ENCODE results near the gene TMEM40.
"Not testable (repeated sequence)": the region's sequence is repeated elsewhere in the genome, so short reads cannot be mapped to it uniquely, and the experiment has no call there.

Gene TMEM40

GRCh38 chr3:12727481-12727880 lies 31.6 kb downstream of the TMEM40 start:
- Histone ChIP-seq H3K27me3 (ENCODE audit: insufficient read depth, low read length, poor library complexity) (no peaks in the 10 kb centered on the region), H3K4me2 (ENCODE audit: insufficient read depth, low read length) (no peak overlapping the region), H3K36me3 (ENCODE audit: insufficient read depth, low read length) (no peaks in the 10 kb centered on the region), H3K4me1 (ENCODE audit: insufficient read depth, low read length) (no peaks in the 10 kb centered on the region), H3K27ac (ENCODE audit: low read length) (no peak overlapping the region), H3K9ac (ENCODE audit: low read depth, low read length) (no peak overlapping the region), H3K79me2 (ENCODE audit: insufficient read depth, low read length) (no peaks in the 10 kb centered on the region), H3K4me3 (ENCODE audit: low read depth in 1 of 2, low read length in 2 of 2) (no peak overlapping the region), H3K9me3 (ENCODE audit: insufficient read depth, low read length, severe bottlenecking) (no peaks in the 10 kb centered on the region), H2AFZ (ENCODE audit: low read depth, low read length) (no peak overlapping the region), H4K20me1 (ENCODE audit: insufficient read depth, low read length) (no peaks in the 10 kb centered on the region)
- ATAC-seq (ENCODE audit: insufficient read depth, low read depth), result no peak
- DNase-seq, result no peak
- TF ChIP-seq EZH2 (IDR thresholded peaks at IDR 0.05; ENCODE audit: borderline replicate concordance, low read depth, low read length, severe bottlenecking) (no peak), CTCF (IDR thresholded peaks at IDR 0.05; ENCODE audit: borderline replicate concordance, extremely low read depth, low read length, poor library complexity, severe bottlenecking) (no peak)

- Histone ChIP-seq H4K20me1 (ENCODE audit: insufficient read depth, low read length) (no peaks in the 10 kb centered on the region), H3K9ac (ENCODE audit: low read depth, low read length) (no peak overlapping the region), H2AFZ (ENCODE audit: low read depth, low read length) (no peak overlapping the region), H3K36me3 (ENCODE audit: insufficient read depth, low read length) (no peaks in the 10 kb centered on the region), H3K79me2 (ENCODE audit: insufficient read depth, low read length) (no peaks in the 10 kb centered on the region), H3K27me3 (ENCODE audit: insufficient read depth, low read length, poor library complexity) (no peaks in the 10 kb centered on the region), H3K4me2 (ENCODE audit: insufficient read depth, low read length) (no peak overlapping the region), H3K4me1 (ENCODE audit: insufficient read depth, low read length) (no peaks in the 10 kb centered on the region), H3K9me3 (ENCODE audit: insufficient read depth, low read length, severe bottlenecking) (no peaks in the 10 kb centered on the region), H3K4me3 (ENCODE audit: low read depth in 1 of 2, low read length in 2 of 2) (no peak overlapping the region), H3K27ac (ENCODE audit: low read length) (no peak overlapping the region)
- TF ChIP-seq CTCF (IDR thresholded peaks at IDR 0.05; ENCODE audit: borderline replicate concordance, extremely low read depth, low read length, poor library complexity, severe bottlenecking) (no peak), EZH2 (IDR thresholded peaks at IDR 0.05; ENCODE audit: borderline replicate concordance, low read depth, low read length, severe bottlenecking) (no peak)
- no peak for DNase-seq
- no peak for ATAC-seq (ENCODE audit: insufficient read depth, low read depth)
Observed at GRCh38 chr3:12725436-12725835, 33.6 kb downstream of the TMEM40 start.

GRCh38 chr3:12724794-12725193 lies 34.3 kb downstream of the TMEM40 start:
- no peaks in the 10 kb centered on the region for H3K27me3 ChIP-seq (ENCODE audit: insufficient read depth, low read length, poor library complexity)
- no peaks in the 10 kb centered on the region for H3K79me2 ChIP-seq (ENCODE audit: insufficient read depth, low read length)
- no peaks in the 10 kb centered on the region for H3K36me3 ChIP-seq (ENCODE audit: insufficient read depth, low read length)
- no peak overlapping the region for H3K4me3 ChIP-seq (ENCODE audit: low read depth in 1 of 2, low read length in 2 of 2)
- H3K9me3 ChIP-seq (ENCODE audit: insufficient read depth, low read length, severe bottlenecking), result no peaks in the 10 kb centered on the region
- H3K27ac ChIP-seq (ENCODE audit: low read length), result no peak overlapping the region
- no peaks in the 10 kb centered on the region for H4K20me1 ChIP-seq (ENCODE audit: insufficient read depth, low read length)
- H2AFZ ChIP-seq (ENCODE audit: low read depth, low read length), result no peak overlapping the region
- DNase-seq, result no peak
- no peak overlapping the region for H3K9ac ChIP-seq (ENCODE audit: low read depth, low read length)
- no peak overlapping the region for H3K4me2 ChIP-seq (ENCODE audit: insufficient read depth, low read length)
- H3K4me1 ChIP-seq (ENCODE audit: insufficient read depth, low read length), result peaks cover 2% of the 10 kb centered on the region; the same call in 1 of the 2 replicates
- TF ChIP-seq CTCF (IDR thresholded peaks at IDR 0.05; ENCODE audit: borderline replicate concordance, extremely low read depth, low read length, poor library complexity, severe bottlenecking) (no peak), EZH2 (IDR thresholded peaks at IDR 0.05; ENCODE audit: borderline replicate concordance, low read depth, low read length, severe bottlenecking) (no peak)
- no peak for ATAC-seq (ENCODE audit: insufficient read depth, low read depth)

- not testable (repeated sequence) for H2AFZ ChIP-seq (ENCODE audit: low read depth, low read length); H4K20me1 ChIP-seq (ENCODE audit: insufficient read depth, low read length); H3K4me3 ChIP-seq (ENCODE audit: low read depth in 1 of 2, low read length in 2 of 2); H3K27ac ChIP-seq (ENCODE audit: low read length); H3K36me3 ChIP-seq (ENCODE audit: insufficient read depth, low read length); H3K79me2 ChIP-seq (ENCODE audit: insufficient read depth, low read length); ATAC-seq (ENCODE audit: insufficient read depth, low read depth); H3K4me1 ChIP-seq (ENCODE audit: insufficient read depth, low read length); H3K9ac ChIP-seq (ENCODE audit: low read depth, low read length); H3K9me3 ChIP-seq (ENCODE audit: insufficient read depth, low read length, severe bottlenecking); H3K27me3 ChIP-seq (ENCODE audit: insufficient read depth, low read length, poor library complexity); DNase-seq; H3K4me2 ChIP-seq (ENCODE audit: insufficient read depth, low read length)
Observed at GRCh38 chr3:12723362-12723761, 35.7 kb downstream of the TMEM40 start.
